Measurements from ENCODE around the gene RLIM. TPM values are rescaled to one million over a fixed set of nuclear protein-coding genes. Genes with fewer than 3 reads are reported as not detected.
"Not testable (repeated sequence)": the region's sequence is repeated elsewhere in the genome, so short reads cannot be mapped to it uniquely, and the experiment has no call there.

RLIM gene
- 10 to 100 TPM; 41.8 to 43.5 TPM for total RNA-seq

DNA sequence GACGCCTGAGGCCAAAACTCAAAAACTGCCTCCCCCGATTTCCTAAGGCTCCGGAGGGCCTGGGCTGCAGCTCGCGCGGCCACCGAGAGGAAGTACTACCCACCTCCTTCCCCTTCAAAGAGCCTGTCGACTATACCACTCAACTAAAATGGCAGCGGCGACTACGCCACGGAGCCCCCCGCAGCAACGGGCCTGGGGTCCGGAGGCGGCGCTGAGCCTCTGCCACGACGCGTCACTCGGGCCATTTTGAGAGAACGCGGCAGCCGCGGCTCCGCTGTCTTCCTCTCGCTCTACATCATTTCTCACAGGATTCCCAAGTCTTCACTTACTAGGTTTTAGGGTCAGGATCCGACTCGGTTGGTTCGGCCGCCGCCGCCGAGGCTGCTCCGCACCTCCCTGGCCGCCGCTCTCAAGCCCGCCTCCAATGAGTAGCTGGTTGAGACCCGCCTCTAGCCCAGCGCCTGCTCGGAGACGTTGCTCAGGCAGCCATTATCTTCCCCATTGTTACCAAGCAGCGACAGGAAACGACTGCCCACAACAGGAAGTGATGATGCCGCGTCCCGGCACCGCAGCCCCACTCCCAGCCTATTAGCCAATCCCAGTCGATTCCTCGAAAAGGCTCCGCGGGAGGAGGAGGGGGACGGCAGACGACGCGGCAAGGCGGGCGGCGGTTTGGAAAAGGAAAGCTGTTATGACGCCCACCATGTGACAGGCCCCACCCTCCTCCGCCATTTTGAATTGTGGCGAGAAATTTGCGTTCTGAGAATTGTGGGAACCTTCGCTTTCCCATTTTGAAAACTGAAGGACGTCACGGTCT is at the start of gene RLIM:
Gene RLIM, minus strand, starts transcription at position 532 of the 817 bp plus-strand sequence. CDS start 18,647 bp downstream, outside the sequence.
- H3K36me3 Mint-ChIP-seq (ENCODE audit: low read depth) = peaks cover 19% of the 10 kb centered on the region
- peak; percentile 94 for DNase-seq
- peak within 1 kb of the TSS; percentile 100 for H3K27ac Mint-ChIP-seq
- H3K9me3 Mint-ChIP-seq = no peaks in the 10 kb centered on the region
- H3K27me3 Mint-ChIP-seq (ENCODE audit: low read depth) = no peaks in the 10 kb centered on the region
- intact Hi-C loops (cut with micrococcal nuclease) = loop anchor here (1.0 to 10.0 kb wide), 12 partner anchors 36 to 1560 kb away; partner anchors contain the start of genes CHIC1, NAP1L2, PBDC1 and UPRT
- peak within 1 kb of the TSS; percentile 98 for H3K4me3 Mint-ChIP-seq
- CTCF ChIA-PET = no interaction called here
- H3K4me1 Mint-ChIP-seq (ENCODE audit: low read depth) = peaks cover 19% of the 10 kb centered on the region

- H3K36me3 Mint-ChIP-seq (ENCODE audit: low read depth) = no peaks in the 10 kb centered on the region
- H3K27ac Mint-ChIP-seq = no peak overlapping the region
- H3K27me3 Mint-ChIP-seq (ENCODE audit: low read depth) = no peaks in the 10 kb centered on the region
- CTCF ChIA-PET = no interaction called here
- H3K4me3 Mint-ChIP-seq = no peak overlapping the region
- intact Hi-C loops (cut with micrococcal nuclease) = no loop called here
- H3K4me1 Mint-ChIP-seq (ENCODE audit: low read depth) = no peaks in the 10 kb centered on the region
- DNase-seq = no peak
- no peaks in the 10 kb centered on the region for H3K9me3 Mint-ChIP-seq
These were observed 41.8 kb upstream of the RLIM start for GRCh38 chrX:74656079-74656745.

GRCh38 chrX:74654953-74655352 is 40.5 kb upstream of the RLIM start:
- H3K9me3 Mint-ChIP-seq; CTCF ChIA-PET; H3K36me3 Mint-ChIP-seq (ENCODE audit: low read depth); H3K4me1 Mint-ChIP-seq (ENCODE audit: low read depth); H3K4me3 Mint-ChIP-seq; intact Hi-C loops (cut with micrococcal nuclease); H3K27me3 Mint-ChIP-seq (ENCODE audit: low read depth); H3K27ac Mint-ChIP-seq; DNase-seq: not testable (repeated sequence)

DNA sequence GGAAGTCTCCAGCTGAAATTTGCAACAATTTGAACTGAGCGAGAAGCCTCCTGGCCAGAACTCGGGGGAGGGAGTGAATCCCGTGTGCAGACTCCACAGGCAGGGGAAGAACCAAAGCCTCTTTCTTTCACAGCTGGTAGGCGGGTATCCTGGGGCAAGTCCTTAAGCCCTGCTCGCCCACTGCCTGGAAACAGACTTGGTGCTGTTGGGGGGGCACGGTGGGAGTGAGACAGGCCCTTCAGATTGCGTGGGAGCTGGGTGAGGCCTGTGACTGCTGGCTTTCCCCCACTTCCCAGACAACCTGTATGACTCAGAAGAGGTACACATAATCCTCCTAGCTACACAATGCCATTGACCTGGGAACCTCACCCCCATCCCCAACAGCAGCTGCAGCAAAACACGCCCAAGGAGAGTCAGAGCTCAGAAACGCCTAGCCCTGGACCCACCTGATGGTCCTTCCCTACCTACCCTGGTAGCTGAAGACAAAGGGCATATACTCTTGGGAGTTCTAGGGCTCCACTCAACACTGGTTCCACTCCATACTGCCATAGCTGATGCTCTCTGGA is 22.4 kb upstream of the RLIM start:
- Mint-ChIP-seq H3K27me3 (ENCODE audit: low read depth) (no peaks in the 10 kb centered on the region), H3K4me3 (no peak overlapping the region), H3K9me3 (peaks cover 2% of the 10 kb centered on the region), H3K36me3 (ENCODE audit: low read depth) (no peaks in the 10 kb centered on the region), H3K4me1 (ENCODE audit: low read depth) (no peaks in the 10 kb centered on the region), H3K27ac (no peak overlapping the region)
- DNase-seq = no peak
- intact Hi-C loops (cut with micrococcal nuclease) = no loop called here
- CTCF ChIA-PET = no interaction called here

GRCh38 chrX:74613370-74614092 is 893 bp downstream of the RLIM start:
- Mint-ChIP-seq H3K4me1 (ENCODE audit: low read depth) (peaks cover 22% of the 10 kb centered on the region), H3K36me3 (ENCODE audit: low read depth) (peaks cover 20% of the 10 kb centered on the region), H3K27me3 (ENCODE audit: low read depth) (no peaks in the 10 kb centered on the region), H3K27ac (peak overlapping the region; percentile 100), H3K4me3 (peak overlapping the region; percentile 98), H3K9me3 (no peaks in the 10 kb centered on the region)
- intact Hi-C loops (cut with micrococcal nuclease) = loop anchor here (1.0 to 10.0 kb wide), 12 partner anchors 35 to 1561 kb away; partner anchors contain the start of genes CHIC1, NAP1L2, PBDC1 and UPRT
- CTCF ChIA-PET = interaction anchor here (1.1 kb wide), 1 partner anchor 18 kb away, joined by 3 read pairs; no protein-coding TSS in a partner anchor
- no peak for DNase-seq

- Mint-ChIP-seq H3K9me3 (no peaks in the 10 kb centered on the region), H3K4me1 (ENCODE audit: low read depth) (peaks cover 48% of the 10 kb centered on the region), H3K27me3 (ENCODE audit: low read depth) (no peaks in the 10 kb centered on the region), H3K27ac (no peak overlapping the region), H3K36me3 (ENCODE audit: low read depth) (peaks cover 24% of the 10 kb centered on the region), H3K4me3 (no peak overlapping the region)
- intact Hi-C loops (cut with micrococcal nuclease) = no loop called here
- CTCF ChIA-PET = no interaction called here
- no peak for DNase-seq
These were observed 7.6 kb downstream of the RLIM start for GRCh38 chrX:74606799-74607198.

GRCh38 chrX:74606342-74606741 is 8.1 kb downstream of the RLIM start:
- H3K36me3 Mint-ChIP-seq (ENCODE audit: low read depth) = peaks cover 24% of the 10 kb centered on the region
- CTCF ChIA-PET = no interaction called here
- DNase-seq = no peak
- H3K27ac Mint-ChIP-seq = no peak overlapping the region
- no peaks in the 10 kb centered on the region for H3K27me3 Mint-ChIP-seq (ENCODE audit: low read depth)
- no peak overlapping the region for H3K4me3 Mint-ChIP-seq
- H3K9me3 Mint-ChIP-seq = no peaks in the 10 kb centered on the region
- intact Hi-C loops (cut with micrococcal nuclease) = no loop called here
- peaks cover 52% of the 10 kb centered on the region for H3K4me1 Mint-ChIP-seq (ENCODE audit: low read depth)

- DNase-seq = no peak
- H3K27me3 Mint-ChIP-seq (ENCODE audit: low read depth) = no peaks in the 10 kb centered on the region
- peak overlapping the region; percentile 66 for H3K27ac Mint-ChIP-seq
- H3K9me3 Mint-ChIP-seq = no peaks in the 10 kb centered on the region
- H3K4me3 Mint-ChIP-seq = no peak overlapping the region
- intact Hi-C loops (cut with micrococcal nuclease) = no loop called here
- peaks cover 27% of the 10 kb centered on the region for H3K36me3 Mint-ChIP-seq (ENCODE audit: low read depth)
- peaks cover 49% of the 10 kb centered on the region for H3K4me1 Mint-ChIP-seq (ENCODE audit: low read depth)
- CTCF ChIA-PET = no interaction called here
These were observed 11.4 kb downstream of the RLIM start for GRCh38 chrX:74603040-74603439.

DNA sequence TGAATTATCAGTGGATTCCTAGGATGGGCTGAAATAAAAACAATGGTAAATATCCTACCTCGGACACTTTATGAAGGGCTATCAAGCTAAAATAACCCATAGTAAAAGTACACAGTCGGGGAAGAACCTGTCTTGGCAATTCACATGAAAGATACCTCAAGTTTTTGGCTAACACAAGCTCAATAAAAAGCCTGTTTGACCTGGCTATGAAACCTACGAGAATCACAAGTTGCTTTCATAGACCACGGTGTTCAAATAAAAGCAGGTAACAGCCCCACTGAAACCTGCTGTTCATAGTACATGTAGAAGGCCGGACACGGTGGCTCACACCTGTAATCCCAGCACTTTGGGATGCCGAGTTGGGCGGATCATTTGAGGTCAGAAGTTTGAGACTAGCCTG is 12.3 kb downstream of the RLIM start:
- no peak overlapping the region for H3K4me3 Mint-ChIP-seq
- H3K36me3 Mint-ChIP-seq (ENCODE audit: low read depth) = peaks cover 27% of the 10 kb centered on the region
- no peak overlapping the region for H3K27ac Mint-ChIP-seq

GRCh38 chrX:74593593-74593992 is 20.8 kb downstream of the RLIM start:
- H3K4me1 Mint-ChIP-seq (ENCODE audit: low read depth) = peaks cover 5% of the 10 kb centered on the region
- peaks cover 20% of the 10 kb centered on the region for H3K36me3 Mint-ChIP-seq (ENCODE audit: low read depth)
- no peak for DNase-seq
- CTCF ChIA-PET = no interaction called here
- no peak overlapping the region for H3K27ac Mint-ChIP-seq
- H3K4me3 Mint-ChIP-seq = no peak overlapping the region
- H3K9me3 Mint-ChIP-seq = no peaks in the 10 kb centered on the region
- intact Hi-C loops (cut with micrococcal nuclease) = no loop called here
- H3K27me3 Mint-ChIP-seq (ENCODE audit: low read depth) = no peaks in the 10 kb centered on the region

More for the DNA sequence above, 12.3 kb downstream of the RLIM start:
- H3K27me3 Mint-ChIP-seq (ENCODE audit: low read depth) = no peaks in the 10 kb centered on the region
- no peak for DNase-seq
- CTCF ChIA-PET = no interaction called here
- no peaks in the 10 kb centered on the region for H3K9me3 Mint-ChIP-seq
- intact Hi-C loops (cut with micrococcal nuclease) = no loop called here
- peaks cover 47% of the 10 kb centered on the region for H3K4me1 Mint-ChIP-seq (ENCODE audit: low read depth)

DNA sequence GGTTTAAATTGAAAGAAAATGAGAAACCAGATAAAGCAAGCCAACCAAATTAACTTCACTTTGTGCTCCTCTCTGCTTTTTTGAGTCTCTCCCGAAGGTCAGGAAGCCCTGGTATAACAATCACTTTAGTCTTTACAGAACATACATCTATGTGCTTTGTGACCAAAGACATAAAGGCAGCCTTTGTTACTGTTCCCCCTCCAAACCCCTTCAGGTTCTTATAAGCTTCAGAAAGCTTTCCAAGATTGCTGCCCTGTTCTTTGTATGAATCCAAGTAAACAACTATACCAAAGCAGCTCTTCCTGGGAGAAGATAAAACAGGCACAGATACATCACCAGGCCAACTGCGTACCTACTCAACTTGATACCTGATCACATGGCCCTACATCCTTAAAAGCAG is 28.7 kb downstream of the RLIM start:
- CTCF ChIA-PET = no interaction called here

DNA sequence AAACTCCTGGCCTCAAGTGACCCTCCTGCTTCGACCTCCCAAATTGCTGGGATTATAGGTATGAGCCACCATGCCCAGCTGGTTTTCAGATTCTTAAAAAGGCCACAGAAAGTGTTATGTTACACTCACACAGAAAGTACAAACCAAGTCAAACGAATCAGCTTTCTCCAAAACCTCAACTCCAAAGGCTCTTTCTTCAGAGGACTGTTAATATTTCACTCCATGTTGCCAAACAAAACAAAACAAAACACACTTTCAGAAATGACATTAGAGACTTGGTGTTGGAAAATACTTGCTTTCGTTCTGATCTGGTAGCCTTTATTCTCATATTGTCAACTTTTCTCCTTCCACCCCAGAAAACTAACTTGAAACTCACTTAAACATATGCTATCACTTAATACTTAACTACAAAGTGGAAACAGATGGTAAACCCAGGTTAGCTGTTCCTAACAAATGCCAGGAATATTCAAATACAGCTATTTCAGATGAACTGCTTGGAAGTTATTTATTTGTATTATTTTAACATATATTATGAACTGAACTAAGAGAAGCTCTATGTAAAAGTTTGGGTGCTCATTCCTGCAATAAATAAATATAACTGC is 34.7 kb downstream of the RLIM start:
- intact Hi-C loops (cut with micrococcal nuclease) = no loop called here
- Mint-ChIP-seq H3K4me3 (no peak overlapping the region), H3K9me3 (no peaks in the 10 kb centered on the region), H3K27me3 (ENCODE audit: low read depth) (no peaks in the 10 kb centered on the region), H3K4me1 (ENCODE audit: low read depth) (peaks cover 10% of the 10 kb centered on the region), H3K36me3 (ENCODE audit: low read depth) (peaks cover 7% of the 10 kb centered on the region), H3K27ac (no peak overlapping the region)
- CTCF ChIA-PET = no interaction called here
- DNase-seq = no peak

More for the DNA sequence above, 28.7 kb downstream of the RLIM start:
- Mint-ChIP-seq H3K36me3 (ENCODE audit: low read depth) (peaks cover 26% of the 10 kb centered on the region), H3K4me3 (no peak overlapping the region), H3K9me3 (no peaks in the 10 kb centered on the region), H3K27ac (no peak overlapping the region), H3K27me3 (ENCODE audit: low read depth) (no peaks in the 10 kb centered on the region), H3K4me1 (ENCODE audit: low read depth) (peaks cover 3% of the 10 kb centered on the region)
- no peak for DNase-seq
- intact Hi-C loops (cut with micrococcal nuclease) = no loop called here

Data from activated naive CD4-positive, alpha-beta T cell treated with anti-CD3 and anti-CD28 coated beads for 36 hours (primary cell).